Fibroblast of mammary gland (primary cell): ENCODE measurements around the gene PAEP.

Experiments
- DNase-seq: peaks from one replicate; pipeline ENCODE4 v3.0.0-alpha.2; 2010; ENCODE audit warnings: low read depth
- H3K4me3 ChIP-seq: 2 replicates; pipeline ENCODE4 v1.5.1; 2011; ENCODE audit warnings: low read depth, mild to moderate bottlenecking, low read length, moderate library complexity; ENCODE audit not compliant: control insufficient read depth
- TF ChIP-seq, protein P1 (sequence below): conservative IDR thresholded peaks from 2 replicates; pipeline ENCODE4 v1.5.1; 2011; ENCODE audit warnings: low read depth, low read length, inconsistent platforms; ENCODE audit not compliant: control insufficient read depth, insufficient read depth

Gene PAEP

DNA sequence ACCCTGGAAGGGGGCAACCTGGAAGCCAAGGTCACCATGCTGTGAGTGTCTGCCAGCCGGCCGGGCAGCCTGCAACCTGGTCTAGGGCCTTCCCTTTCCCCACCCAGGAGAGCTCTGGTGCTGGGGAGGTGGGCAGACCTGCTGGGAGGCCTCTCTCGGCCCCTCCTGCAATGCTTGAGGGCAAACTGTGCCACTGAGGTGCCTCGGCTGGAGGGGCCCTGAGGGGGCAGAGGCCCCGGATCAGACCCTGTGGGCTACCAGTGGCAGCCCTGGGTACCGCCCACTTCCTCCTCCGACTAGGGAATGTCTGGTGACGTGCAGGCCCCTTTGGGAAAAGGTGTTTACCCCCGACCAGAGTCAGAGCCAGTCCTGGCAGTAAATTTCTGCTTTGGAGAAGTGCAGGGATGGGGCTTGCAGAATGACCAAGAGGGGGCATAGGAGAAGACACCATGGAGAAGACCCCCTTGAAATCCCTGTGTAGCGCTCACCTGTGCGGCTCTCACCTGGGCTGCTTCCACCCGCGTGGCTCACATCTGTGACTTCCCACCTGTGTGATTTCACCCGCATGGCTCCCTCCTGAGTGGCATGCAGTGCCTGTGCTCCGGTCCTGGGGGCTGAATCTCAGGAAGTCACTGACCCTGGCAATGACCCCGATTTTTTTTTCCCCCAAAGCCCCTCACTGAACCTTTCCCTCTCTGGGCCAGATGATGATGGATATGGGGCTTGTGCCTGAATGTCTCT is 39.2 kb upstream of the PAEP start:
- no peak for DNase-seq
- H3K4me3 ChIP-seq = no peak overlapping the region
- TF ChIP-seq, protein P1, sequence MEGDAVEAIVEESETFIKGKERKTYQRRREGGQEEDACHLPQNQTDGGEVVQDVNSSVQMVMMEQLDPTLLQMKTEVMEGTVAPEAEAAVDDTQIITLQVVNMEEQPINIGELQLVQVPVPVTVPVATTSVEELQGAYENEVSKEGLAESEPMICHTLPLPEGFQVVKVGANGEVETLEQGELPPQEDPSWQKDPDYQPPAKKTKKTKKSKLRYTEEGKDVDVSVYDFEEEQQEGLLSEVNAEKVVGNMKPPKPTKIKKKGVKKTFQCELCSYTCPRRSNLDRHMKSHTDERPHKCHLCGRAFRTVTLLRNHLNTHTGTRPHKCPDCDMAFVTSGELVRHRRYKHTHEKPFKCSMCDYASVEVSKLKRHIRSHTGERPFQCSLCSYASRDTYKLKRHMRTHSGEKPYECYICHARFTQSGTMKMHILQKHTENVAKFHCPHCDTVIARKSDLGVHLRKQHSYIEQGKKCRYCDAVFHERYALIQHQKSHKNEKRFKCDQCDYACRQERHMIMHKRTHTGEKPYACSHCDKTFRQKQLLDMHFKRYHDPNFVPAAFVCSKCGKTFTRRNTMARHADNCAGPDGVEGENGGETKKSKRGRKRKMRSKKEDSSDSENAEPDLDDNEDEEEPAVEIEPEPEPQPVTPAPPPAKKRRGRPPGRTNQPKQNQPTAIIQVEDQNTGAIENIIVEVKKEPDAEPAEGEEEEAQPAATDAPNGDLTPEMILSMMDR = no peak

DNA sequence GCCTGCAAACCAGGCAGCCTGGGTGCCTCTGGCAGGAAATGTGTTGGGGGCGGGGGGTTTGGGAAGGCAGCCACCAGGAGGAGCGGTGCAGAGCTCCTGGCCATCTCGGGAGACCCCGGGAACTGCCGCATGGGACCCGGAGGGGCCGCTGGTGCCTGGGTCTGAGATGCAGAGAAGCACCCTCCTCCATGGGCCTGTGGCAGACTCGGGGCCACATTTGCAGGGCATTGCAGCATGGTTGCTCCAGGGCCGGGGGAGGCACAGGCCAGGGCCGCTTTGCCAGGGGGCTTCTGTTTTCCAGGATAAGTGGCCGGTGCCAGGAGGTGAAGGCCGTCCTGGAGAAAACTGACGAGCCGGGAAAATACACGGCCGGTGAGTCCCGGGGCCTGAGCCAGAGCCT is 38.6 kb upstream of the PAEP start:
- H3K4me3 ChIP-seq = no peak overlapping the region
- TF ChIP-seq, protein P1 = no peak
- no peak for DNase-seq

DNA sequence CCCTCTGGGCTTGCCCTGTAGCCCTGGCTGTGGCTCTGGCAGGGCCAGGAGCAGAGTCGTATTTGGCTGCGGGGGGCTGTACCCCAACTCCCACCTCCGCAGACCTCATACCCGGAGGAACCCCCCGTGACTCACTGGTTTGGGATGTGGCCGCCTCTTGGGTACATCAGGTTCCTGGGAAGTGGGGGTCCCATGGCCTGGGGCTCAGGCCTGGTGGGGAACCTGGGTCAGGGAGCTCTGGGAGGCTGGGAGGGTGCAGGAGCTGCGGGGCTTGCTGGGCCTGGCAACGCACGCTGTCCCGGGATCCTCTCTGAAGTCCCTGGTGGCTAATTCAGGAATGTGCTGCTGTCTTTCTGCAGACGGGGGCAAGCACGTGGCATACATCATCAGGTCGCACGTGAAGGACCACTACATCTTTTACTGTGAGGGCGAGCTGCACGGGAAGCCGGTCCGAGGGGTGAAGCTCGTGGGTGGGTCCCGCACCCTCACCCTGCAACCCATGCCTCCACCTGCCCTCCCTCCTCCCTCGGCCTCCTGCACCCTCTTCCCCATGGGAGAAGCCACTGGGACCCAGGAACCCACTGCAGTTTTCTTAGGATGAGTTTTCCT is 37.9 kb upstream of the PAEP start:
- TF ChIP-seq, protein P1 = no peak
- DNase-seq = no peak
- no peak overlapping the region for H3K4me3 ChIP-seq

DNA sequence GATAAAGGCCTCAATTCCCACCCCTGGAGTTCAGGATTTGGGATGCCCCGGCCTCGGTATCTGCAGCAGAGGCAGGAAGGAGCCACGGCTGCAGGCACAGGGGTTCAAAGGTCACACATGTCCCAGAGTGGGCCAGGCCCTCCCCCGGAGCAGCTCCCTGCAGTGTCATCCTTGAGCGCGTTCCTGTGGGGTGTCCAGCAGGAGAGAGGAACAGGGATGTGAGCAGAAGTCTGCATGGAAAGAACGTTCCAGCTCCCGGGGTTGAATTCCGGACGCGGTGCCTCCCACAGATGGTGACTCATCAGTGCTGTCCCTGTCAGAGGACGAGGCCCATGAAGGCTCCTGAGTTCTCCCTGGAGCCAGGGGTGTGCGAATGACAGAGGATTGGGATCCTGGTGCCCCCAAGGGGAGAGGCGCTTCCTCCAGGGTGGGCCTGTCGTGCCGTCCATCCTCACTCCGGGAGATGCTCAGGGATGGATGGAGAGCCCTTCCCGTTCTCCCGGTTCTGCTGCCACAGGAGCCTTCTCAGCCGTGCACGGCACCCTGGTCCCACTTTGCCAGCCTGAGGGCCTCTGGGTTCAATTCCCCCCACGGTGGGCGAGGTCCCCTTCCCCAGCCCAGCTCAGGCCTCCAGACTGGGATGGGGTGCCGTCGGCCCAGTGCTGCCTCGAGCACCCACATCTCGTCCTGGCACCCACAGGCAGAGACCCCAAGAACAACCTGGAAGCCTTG is 37.3 kb upstream of the PAEP start:
- no peak for DNase-seq
- no peak overlapping the region for H3K4me3 ChIP-seq
- TF ChIP-seq, protein P1 = no peak

DNA sequence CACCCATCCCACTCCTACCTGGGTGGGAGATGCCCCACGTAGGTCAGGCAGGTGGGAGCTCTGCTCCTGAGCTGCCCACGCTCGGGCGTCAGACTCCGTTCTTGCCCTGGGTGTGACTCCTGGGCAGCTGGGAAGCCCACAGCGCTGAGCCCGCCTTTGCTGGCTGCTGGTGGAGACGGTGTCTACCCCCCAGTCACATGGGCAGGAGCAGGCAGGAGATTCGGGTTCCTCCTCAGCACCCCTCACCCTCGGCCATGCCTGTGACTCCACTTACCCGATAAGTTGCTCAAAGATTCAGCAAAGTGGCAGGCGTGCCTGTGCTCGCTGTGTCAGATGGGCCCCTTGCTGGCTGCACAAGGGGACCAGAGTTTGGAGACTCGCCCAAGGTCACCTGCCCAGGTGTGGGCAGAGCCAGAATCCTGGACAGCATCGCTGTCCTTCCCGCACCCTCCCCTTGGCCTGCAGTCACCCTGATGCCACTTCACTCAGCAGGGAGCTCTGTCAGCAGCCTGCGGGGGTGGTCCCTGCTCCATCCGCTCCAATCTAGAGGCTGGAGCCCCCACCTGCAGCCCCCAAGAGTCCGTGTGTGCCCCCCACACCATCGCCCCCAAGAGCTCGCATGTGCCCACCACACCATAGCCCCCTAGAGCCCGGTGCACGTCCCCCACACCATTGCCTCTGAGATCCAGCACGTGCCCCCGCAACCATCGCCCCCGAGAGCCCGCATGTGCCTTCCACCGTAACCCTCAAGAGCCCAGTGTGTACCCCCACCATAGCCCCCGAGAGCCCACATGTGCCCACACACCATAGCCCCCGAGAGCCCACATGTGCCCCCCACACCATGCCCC is 36.1 kb upstream of the PAEP start:
- no peak overlapping the region for H3K4me3 ChIP-seq
- DNase-seq = no peak
- TF ChIP-seq, protein P1 = no peak

DNA sequence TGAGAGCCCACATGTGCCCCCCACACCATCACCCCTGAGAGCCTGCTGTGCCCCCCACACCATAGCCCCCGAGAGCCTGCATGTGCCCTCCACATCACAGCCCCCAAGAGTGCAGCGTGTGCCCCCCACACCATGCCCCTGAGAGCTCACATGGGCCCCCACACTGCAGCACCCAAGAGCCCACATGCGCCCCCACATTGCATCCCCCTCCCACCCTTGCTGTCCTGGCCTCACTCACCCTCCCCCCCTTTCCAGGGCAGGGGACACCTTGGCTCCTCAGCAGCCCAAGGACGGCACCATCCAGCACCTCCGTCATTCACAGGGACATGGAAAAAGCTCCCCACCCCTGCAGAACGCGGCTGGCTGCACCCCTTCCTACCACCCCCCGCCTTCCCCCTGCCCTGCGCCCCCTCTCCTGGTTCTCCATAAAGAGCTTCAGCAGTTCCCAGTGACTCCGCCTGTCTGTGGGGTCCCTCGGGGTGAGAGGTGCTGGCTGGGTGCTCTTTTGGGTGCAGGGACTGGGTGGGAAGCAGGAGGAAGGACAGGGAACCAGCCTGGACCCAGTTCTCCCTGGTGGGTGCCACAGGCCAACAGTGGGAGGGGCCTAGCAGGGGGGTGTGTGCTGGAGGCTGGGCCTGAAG is 35.3 kb upstream of the PAEP start:
- TF ChIP-seq, protein P1 = no peak
- no peak for DNase-seq

More for the DNA sequence above, 35.3 kb upstream of the PAEP start:
- H3K4me3 ChIP-seq = no peak overlapping the region
